MM.1S (cell line): ENCODE data around the gene FARSB.

ENCODE experiments used
- DNase-seq: peaks from one replicate; pipeline ENCODE4 v3.0.0-alpha.2; 2015
- H2AFZ ChIP-seq: fragments of 300-600 bp; sonication (generic); 2 replicates; pipeline ENCODE4 v1.6.0; 2016; ENCODE audit warnings: antibody characterized with exemption, low read length
- H3F3A ChIP-seq: fragments of 300-600 bp; sonication (generic); 2 replicates; pipeline ENCODE4 v1.6.1; 2016; ENCODE audit warnings: mild to moderate bottlenecking, antibody characterized with exemption, low read length, moderate library complexity, mixed read lengths; ENCODE audit not compliant: insufficient read depth
- H3K27ac ChIP-seq: fragments of 300-600 bp; sonication (generic); 2 replicates; pipeline ENCODE4 v1.5.1; 2016; ENCODE audit warnings: mild to moderate bottlenecking, low read length
- H3K27me3 ChIP-seq: fragments of 300-600 bp; sonication (generic); replicated peaks from 2 replicates; pipeline ENCODE4 v1.6.0; 2016; ENCODE audit warnings: low read length; ENCODE audit not compliant: insufficient read depth
- H3K36me3 ChIP-seq: fragments of 300-600 bp; sonication (generic); replicated peaks from 2 replicates; pipeline ENCODE4 v1.6.1; 2016; ENCODE audit warnings: mild to moderate bottlenecking, low read length, mixed read lengths; ENCODE audit not compliant: insufficient read depth
- H3K4me1 ChIP-seq: fragments of 300-600 bp; sonication (generic); 2 replicates; pipeline ENCODE4 v1.6.1; 2016; ENCODE audit warnings: low read length, mixed read lengths
- H3K4me2 ChIP-seq: fragments of 300-600 bp; sonication (generic); 2 replicates; pipeline ENCODE4 v1.6.0; 2016; ENCODE audit warnings: low read depth, low read length
- H3K4me3 ChIP-seq: fragments of 300-600 bp; sonication (generic); 2 replicates; pipeline ENCODE4 v1.5.1; 2016; ENCODE audit warnings: low read length, mixed read lengths
- H3K79me2 ChIP-seq: fragments of 300-600 bp; sonication (generic); 2 replicates; pipeline ENCODE4 v1.6.1; 2016; ENCODE audit warnings: mixed run types, low read length, mixed read lengths
- H3K9ac ChIP-seq: fragments of 300-600 bp; sonication (generic); 2 replicates; pipeline ENCODE4 v1.6.1; 2016; ENCODE audit warnings: low read length, mixed read lengths
- H3K9me2 ChIP-seq: fragments of 300-600 bp; sonication (generic); replicated peaks from 2 replicates; pipeline ENCODE4 v1.6.1; 2016; ENCODE audit warnings: mild to moderate bottlenecking, low read length, mixed read lengths; ENCODE audit not compliant: insufficient read depth
- H3K9me3 ChIP-seq: fragments of 300-600 bp; sonication (generic); replicated peaks from 2 replicates; pipeline ENCODE4 v1.6.1; 2016; ENCODE audit warnings: mild to moderate bottlenecking, low read length, mixed read lengths; ENCODE audit not compliant: insufficient read depth
- H4K20me1 ChIP-seq: fragments of 300-600 bp; sonication (generic); 2 replicates; pipeline ENCODE4 v1.6.1; 2016; ENCODE audit warnings: mild to moderate bottlenecking, low read length, moderate library complexity, mixed read lengths; ENCODE audit not compliant: insufficient read depth
- EZH2 ChIP-seq: fragments of 300-600 bp; sonication (generic); optimal IDR thresholded peaks from 2 replicates; pipeline ENCODE3; 2017; ENCODE audit warnings: low read depth, mild to moderate bottlenecking, antibody characterized with exemption, low read length, mixed read lengths
- EZH2phosphoT487 ChIP-seq: fragments of 300-600 bp; sonication (generic); IDR thresholded peaks from 2 replicates; pipeline ENCODE4 v1.6.1; 2018; ENCODE audit warnings: antibody characterized with exemption, low read length
- TF ChIP-seq, protein P1 (sequence below): fragments of 300-600 bp; sonication (generic); IDR thresholded peaks from 2 replicates; pipeline ENCODE4 v1.5.1; 2016; ENCODE audit warnings: antibody characterized with exemption, low read length, mixed read lengths

Gene FARSB

DNA sequence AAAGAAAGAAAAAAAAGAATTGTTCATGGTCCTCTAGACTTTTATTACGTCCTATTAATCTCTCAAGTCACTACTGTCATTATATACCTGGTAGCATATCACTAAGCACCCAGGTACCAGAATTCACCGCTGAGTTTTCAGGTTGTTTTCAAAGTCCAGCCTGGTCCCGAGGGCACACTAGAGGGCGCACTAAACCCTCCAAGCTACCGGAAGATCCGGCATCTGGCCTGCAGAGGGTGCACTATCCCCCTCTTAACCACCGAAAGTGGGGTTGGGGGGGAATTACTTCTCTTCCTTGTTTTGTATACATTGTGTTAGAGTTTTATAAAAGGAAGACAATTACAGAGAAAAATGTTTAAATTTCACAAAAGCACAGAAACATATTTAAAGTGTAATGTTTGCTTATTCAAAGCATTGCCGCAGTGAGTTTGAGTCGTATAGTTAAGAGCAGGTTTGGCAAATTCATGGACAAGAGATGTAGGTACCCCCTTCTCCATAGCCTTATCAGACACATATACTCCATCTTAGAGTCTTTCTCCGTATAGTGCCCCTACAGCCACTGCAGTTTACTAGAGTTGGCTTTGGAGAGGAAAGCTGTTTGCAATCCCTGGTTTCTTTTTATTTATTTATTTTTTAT lies 34.8 kb upstream of the FARSB start:
- Histone ChIP-seq H3F3A (no peaks in the 10 kb centered on the region), H4K20me1 (no peaks in the 10 kb centered on the region), H3K9me2 (no peaks in the 10 kb centered on the region), H3K4me3 (no peak overlapping the region), H3K4me1 (no peaks in the 10 kb centered on the region), H3K79me2 (no peaks in the 10 kb centered on the region), H3K27ac (no peak overlapping the region), H3K36me3 (no peaks in the 10 kb centered on the region), H2AFZ (no peak overlapping the region), H3K27me3 (no peaks in the 10 kb centered on the region), H3K9me3 (no peaks in the 10 kb centered on the region), H3K9ac (no peak overlapping the region), H3K4me2 (no peak overlapping the region)
- TF ChIP-seq, protein P1, sequence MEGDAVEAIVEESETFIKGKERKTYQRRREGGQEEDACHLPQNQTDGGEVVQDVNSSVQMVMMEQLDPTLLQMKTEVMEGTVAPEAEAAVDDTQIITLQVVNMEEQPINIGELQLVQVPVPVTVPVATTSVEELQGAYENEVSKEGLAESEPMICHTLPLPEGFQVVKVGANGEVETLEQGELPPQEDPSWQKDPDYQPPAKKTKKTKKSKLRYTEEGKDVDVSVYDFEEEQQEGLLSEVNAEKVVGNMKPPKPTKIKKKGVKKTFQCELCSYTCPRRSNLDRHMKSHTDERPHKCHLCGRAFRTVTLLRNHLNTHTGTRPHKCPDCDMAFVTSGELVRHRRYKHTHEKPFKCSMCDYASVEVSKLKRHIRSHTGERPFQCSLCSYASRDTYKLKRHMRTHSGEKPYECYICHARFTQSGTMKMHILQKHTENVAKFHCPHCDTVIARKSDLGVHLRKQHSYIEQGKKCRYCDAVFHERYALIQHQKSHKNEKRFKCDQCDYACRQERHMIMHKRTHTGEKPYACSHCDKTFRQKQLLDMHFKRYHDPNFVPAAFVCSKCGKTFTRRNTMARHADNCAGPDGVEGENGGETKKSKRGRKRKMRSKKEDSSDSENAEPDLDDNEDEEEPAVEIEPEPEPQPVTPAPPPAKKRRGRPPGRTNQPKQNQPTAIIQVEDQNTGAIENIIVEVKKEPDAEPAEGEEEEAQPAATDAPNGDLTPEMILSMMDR, result peak; percentile 100
- no peak for TF ChIP-seq EZH2
- peak; percentile 78 for DNase-seq

DNA sequence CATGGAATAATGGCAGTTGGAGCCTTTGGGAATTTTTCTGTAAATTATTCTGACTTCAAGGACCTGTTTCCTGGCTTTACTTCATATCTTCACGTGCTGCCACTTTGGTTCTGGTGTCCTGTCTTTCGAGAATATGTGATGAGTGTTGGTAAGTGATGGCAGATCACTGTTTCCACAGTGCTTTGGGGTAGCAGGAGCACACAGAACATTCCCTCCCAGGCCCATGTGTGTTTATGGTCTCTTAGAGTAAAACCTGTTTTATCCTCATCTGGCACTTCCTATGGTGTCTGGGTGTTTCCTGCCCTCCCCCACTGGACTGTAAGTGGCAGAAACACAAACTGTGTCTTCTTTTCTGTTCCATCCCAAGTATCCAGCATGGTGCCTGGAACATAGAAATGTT lies 33.4 kb upstream of the FARSB start:
- H3K36me3 ChIP-seq, result no peaks in the 10 kb centered on the region
- H3K27me3 ChIP-seq, result no peaks in the 10 kb centered on the region
- no peaks in the 10 kb centered on the region for H3F3A ChIP-seq
- H3K4me1 ChIP-seq, result no peaks in the 10 kb centered on the region
- H3K9me2 ChIP-seq, result no peaks in the 10 kb centered on the region
- H3K9ac ChIP-seq, result no peak overlapping the region
- H2AFZ ChIP-seq, result no peak overlapping the region
- TF ChIP-seq EZH2phosphoT487, result no peak
- TF ChIP-seq EZH2, result no peak
- TF ChIP-seq, protein P1, result no peak
- no peaks in the 10 kb centered on the region for H4K20me1 ChIP-seq
- DNase-seq, result no peak
- no peak overlapping the region for H3K27ac ChIP-seq
- no peaks in the 10 kb centered on the region for H3K9me3 ChIP-seq
- H3K4me3 ChIP-seq, result no peak overlapping the region
- H3K4me2 ChIP-seq, result no peak overlapping the region
- no peaks in the 10 kb centered on the region for H3K79me2 ChIP-seq

DNA sequence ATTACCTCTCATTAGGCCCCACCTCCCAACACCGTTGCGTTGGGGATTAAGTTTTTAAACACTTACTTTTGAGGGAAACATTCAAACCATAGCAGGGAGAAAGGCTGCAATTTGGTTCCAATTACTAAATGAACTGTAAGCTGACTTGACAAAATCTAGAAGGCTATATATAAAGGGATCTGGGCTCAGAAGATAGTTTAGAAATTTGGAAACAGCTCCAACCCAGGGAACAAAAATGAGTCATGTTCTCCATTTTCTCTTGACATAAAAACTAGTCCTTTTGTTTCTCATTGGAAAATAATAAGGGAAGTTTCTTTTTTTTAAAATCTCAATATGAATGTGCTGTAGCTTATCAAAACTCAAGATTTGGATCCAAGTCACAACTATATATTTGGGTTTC lies 33.0 kb upstream of the FARSB start:
- H4K20me1 ChIP-seq, result no peaks in the 10 kb centered on the region
- no peaks in the 10 kb centered on the region for H3K27me3 ChIP-seq
- no peaks in the 10 kb centered on the region for H3K36me3 ChIP-seq
- H3K4me2 ChIP-seq, result no peak overlapping the region
- H2AFZ ChIP-seq, result no peak overlapping the region
- H3K79me2 ChIP-seq, result no peaks in the 10 kb centered on the region
- no peak for TF ChIP-seq EZH2
- TF ChIP-seq, protein P1, result no peak
- TF ChIP-seq EZH2phosphoT487, result no peak
- H3K4me3 ChIP-seq, result no peak overlapping the region
- no peak overlapping the region for H3K9ac ChIP-seq
- H3K9me3 ChIP-seq, result no peaks in the 10 kb centered on the region
- no peaks in the 10 kb centered on the region for H3K9me2 ChIP-seq
- H3F3A ChIP-seq, result no peaks in the 10 kb centered on the region
- H3K27ac ChIP-seq, result no peak overlapping the region
- no peak for DNase-seq
- no peaks in the 10 kb centered on the region for H3K4me1 ChIP-seq
